ENCODE results near the gene NINJ1.

The NINJ1 gene

DNA sequence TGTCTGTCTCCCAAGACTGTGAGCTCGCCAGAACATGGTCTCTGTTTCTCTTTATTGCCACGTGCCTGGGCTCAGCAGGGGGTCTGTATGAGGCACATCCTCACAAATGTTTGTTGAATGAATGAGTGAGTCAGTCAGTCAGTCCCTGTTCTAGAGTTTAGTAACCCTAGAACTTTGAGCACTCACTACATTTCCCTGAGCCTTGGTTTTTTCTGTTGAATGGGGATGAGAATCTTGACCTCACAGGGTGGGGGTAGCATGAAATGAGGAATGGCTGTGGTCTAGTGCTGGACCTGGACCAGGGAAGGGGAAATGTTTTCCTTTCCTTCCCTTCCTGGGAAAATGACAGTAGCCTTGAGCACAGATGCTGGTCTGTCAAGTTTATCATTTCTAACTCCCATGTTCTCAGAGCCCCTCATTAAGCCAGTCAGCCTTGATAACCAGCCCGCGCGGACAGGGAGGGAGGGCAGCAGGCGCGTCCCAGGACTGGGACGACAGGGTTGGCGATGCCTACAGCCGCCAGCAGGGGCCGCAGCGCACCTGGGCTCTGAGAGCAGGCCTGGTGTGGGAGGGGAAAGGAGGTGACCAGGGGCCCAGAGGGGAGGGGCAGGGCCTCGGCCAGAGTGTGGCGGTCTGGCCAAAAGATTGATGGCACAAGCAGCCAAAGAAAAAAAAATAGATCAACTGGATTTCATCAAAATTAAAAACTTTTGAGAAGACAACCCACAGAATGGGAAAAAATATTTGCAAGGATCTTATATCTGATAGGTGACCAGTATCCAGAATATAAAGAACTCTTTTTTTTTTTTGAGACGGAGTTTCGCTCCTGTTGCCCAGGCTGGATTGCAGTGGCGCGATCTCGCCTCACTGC, 25.8 kb upstream of the NINJ1 start:
- peak; percentile 81 for DNase-seq

DNA sequence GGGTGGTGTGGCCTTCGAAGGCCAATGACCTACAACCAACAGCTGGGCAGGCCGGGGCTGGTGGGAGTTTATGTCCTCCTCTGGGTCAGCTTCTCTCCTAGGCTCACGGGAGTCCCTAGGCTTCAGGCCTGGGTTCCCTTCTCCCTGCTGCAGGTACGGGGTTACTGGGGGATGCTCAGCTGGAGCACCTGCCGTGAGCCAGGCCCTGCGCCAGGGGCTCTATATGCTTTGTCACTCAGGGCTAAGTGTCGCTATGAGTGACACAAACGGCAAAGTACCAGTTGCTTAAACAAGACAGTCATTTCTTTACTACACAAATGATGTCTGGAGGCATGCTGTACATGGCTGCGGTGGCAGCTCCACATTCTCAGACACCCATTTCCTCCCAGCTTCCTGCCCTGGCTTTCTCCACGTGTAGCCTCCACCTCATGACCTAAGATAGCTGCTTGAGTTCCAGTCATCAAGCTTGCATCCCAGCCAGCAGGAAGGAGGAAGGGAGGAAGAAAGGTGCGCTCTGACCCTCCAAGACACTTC, 22.5 kb upstream of the NINJ1 start:
- DNase-seq: peak; percentile 96

DNA sequence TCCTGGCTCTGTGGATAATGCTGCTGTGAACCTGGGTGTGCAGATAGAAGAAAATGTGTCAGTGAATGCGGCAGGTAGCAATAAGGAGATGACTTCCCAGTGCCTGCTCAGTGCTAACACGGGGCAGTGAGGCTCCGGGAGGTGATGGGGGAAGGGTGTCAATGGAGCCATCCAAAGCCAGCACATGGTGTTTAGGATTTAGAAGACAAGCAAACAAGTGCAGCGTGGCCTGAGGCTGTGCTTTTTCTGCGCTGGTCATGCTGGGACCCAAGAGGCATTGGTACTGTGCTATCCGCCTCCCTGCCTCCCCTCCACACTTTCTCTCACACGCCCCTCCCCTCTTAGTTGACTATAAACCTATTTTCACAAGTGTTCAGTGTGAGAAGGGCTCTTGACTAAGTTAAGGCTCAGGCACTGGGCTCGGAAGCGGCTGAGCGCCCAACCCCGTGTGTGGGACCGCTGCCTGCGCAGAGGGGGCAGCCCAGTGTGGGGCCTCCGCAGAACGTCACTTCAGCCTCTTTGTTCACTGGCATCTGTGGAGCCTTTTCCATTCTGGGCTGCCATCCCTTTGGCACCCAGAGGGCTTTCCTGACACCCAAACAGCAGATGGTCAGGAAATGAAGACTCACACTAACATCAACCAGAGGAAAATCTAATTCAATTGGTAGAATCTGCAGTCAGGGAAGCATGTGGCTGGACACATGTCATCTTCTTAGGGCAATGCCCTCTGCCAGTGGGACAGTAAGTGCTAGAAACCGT, 21.8 kb upstream of the NINJ1 start:
- DNase-seq: no peak

- peak; percentile 59 for DNase-seq
These were observed 20.3 kb upstream of the NINJ1 start for GRCh38 chr9:93154293-93154903.

- no peak for DNase-seq
These were observed 17.2 kb upstream of the NINJ1 start for GRCh38 chr9:93151097-93151784.

DNA sequence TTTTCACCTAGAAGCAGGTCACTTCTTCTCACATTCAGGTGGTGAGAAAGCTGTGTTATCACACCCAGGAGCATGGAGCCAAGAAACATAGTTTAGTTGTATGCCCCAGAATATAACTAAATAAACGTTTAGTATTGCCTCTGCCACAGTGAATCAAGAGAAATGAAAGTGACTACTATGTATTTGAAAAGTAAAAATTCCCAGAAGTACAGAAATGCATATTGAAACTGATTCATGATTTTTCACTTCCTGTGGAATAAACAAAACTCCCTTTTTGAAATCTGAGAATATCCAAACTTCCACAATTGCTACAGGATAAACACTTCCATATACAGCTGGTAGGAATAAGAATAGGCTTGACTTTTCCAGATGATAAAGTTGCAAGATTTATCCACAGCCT, 15.3 kb upstream of the NINJ1 start:
- no peak for DNase-seq

DNA sequence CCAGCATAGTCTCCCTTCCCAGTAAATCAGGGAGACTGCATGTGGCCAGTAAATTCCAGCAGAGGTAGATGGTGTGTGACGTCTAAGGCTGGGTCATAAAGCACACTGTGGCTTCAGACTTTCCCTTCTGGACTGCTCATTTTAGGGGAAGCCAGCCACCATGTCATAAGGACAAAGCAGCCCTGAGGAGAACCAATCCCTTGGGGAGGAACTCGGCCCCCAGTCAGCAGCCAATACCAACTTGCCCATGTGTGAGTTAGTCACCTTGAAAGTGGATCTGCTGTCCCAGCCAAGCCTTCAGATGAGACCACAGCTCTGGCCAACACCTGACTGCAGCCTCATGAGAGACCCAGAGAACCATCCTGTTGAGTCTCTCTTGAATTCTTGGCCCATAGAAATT, 14.7 kb upstream of the NINJ1 start:
- no peak for DNase-seq

DNA sequence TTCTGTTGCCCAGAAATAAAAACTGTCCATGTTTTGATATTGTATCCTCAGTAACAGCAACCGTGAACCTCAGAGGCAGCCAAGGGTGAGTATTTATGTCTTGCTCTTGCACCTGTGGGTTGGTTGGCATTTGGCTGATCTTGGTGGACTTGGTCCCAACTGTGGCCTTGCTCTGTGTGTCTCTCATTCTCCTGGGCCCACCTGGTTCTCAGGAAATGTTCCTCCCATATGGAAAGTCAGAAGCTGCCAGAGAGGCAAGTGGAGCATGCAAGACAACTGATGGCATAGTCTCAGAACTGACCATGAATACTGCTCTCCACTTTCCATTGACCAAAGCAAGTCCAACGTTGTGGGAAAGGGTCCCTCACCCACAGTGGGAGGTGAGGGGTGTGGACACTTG, 13.6 kb upstream of the NINJ1 start:
- DNase-seq: no peak

DNA sequence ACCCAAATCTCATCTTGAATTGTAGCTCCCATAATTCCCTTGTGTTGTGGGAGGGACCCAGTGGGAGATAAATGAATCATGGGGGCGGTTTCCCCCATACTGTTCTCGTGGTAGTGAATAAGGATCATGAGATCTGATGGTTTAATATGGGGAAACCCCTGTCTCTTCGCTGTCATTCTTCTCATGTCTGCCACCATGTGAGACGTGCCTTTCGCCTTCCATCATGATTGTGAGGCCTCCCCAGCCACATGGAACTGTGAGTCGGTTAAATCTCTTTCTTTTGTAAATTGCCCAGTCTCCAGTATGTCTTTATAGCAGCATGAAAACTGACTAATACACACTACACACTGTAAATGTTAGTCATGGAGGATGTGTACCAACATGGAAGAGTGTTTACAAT, 12.6 kb upstream of the NINJ1 start:
- DNase-seq: peak; percentile 35

DNA sequence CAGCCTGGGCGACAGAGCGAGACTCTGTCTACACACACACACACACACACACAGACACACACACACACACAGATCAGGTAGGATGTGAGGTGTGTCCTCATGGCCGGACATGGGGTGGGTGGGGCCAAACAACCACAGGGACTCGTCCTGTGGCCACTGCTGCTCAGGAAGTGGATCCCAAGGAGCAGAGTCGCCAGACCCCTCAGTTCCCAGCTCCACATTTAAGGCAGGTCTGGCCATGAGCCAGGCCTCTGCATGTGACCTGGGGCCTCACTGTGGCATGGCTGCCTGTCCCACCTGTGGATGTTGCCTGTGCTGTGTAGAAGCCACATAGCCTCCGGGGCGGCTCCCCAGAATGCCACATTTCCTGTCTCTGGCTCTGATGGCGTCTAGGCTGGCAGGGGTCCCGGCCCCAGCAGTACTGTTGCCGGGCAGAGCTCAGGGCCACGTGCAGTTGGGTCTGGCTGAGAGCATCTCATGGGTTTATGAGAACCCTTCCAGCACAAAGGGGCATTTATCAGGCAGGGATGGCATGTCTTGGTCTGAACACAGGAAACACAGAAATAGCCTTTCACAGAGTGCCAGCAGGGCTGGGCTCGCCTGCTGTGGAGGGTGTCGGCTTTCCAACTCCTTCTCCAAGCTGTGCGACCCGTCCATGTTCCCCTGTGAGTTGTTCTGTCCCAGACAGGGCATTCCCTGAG, 9.9 kb upstream of the NINJ1 start:
- DNase-seq: peak; percentile 28

- DNase-seq: no peak
These were observed 7.9 kb upstream of the NINJ1 start for GRCh38 chr9:93141771-93142483.

- no peak for DNase-seq
These were observed 5.5 kb upstream of the NINJ1 start for GRCh38 chr9:93139365-93140182.

GRCh38 chr9:93138171-93138764, 4.2 kb upstream of the NINJ1 start:
- no peak for DNase-seq

DNA sequence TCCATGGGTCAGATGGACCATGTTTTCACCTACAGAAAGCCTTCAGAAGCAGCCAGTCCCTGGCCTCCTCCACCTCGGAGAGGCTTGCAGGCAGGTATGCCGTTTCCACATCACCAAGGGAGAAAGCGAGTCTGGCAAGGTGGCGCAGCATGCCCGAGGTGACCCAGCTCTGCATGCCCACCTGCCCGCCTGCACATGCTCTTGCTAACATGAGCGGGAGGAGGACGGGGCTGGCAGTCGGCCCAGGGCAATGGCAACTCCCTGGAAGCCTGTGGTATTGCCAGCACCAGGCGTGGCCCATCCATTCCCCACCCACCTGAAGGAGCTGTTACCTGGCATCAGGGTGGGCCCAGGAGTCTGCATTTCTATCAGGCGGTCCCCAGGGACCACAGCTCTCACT, 3.3 kb upstream of the NINJ1 start:
- DNase-seq: no peak

- DNase-seq: no peak
These were observed 2.0 kb upstream of the NINJ1 start for GRCh38 chr9:93136011-93136440.

- no peak for DNase-seq
These were observed 841 bp upstream of the NINJ1 start for GRCh38 chr9:93134740-93135444.

GRCh38 chr9:93133681-93134014, 403 bp downstream of the NINJ1 start:
- DNase-seq: no peak

DNA sequence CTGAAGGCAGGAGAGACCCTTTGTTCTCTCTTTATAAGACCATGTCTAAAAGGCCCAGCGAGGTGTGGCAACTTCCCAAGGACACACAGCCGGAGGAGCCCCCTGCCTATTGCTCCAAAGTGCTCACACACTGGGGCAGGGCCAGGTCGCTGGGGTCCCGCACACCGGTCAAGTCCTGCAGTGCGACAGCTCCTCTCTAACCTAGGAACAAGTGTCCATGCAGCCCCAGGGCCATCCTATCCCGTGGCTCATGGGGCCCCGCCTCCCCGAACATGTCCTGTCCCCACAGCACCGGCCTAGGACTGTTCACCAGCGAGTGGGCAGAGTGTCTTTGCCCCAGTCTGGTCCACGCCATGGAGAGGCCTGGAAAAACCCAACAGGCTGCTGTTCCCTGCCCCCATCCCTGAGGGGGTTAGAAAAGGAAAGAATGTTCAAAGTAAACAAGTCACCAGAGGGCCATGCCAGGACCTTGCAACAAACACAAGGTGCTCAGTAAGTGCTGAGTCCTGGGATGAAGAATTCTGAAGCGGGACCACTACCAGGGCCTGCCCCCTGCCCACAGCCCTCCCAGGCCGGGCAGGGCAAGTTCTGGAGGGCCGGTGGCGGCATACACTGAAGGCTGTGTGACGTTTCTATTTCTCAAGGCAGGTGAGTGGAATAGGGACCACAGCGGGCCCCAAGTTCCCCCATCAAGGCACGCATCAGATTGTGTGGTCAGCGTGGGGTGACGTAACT, 938 bp downstream of the NINJ1 start:
- DNase-seq: peak; percentile 63

All from activated CD4-positive, alpha-beta T cell treated with anti-CD3 and anti-CD28 coated beads, Interleukin-2, amount 50 U/mL, for 16 hours (primary cell).